ENCODE measurements around the gene DIMT1.

DNA sequence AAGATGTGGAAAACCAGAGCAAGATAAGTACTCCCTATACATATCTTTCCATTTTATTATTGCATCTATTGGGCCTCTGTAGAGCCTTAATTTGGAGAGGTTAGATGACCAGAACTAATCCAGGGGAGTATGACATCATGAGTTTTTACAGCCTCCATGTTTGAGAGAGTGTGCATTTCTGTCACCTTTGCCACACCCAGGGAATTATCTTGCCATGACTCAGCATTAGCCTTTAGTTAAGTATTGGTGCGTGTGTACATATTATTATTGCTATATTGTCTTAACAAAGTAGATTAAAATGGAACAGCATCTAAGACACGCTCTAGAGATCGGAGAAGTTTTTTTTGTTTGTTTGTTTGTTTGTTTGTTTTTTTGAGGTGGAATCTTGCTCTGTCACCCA is 27.6 kb downstream of the DIMT1 start:
- TF ChIP-seq POLR2AphosphoS5 (IDR thresholded peaks at IDR 0.05; ENCODE audit: low read depth, low read length) (no peak), RXRA (IDR thresholded peaks at IDR 0.05; ENCODE audit: insufficient read depth, low read depth, low read length) (no peak), POLR2A (IDR thresholded peaks at IDR 0.05; ENCODE audit: control extremely low read depth in 1 of 2, low read depth in 2 of 2, low read length in 2 of 2) (no peak), RAD21 (IDR thresholded peaks at IDR 0.05 in 1 of 2, conservative IDR thresholded peaks at IDR 0.05 in 1 of 2; ENCODE audit: low read depth in 2 of 2, low read length in 2 of 2) (no peak)
